Prostate gland (tissue), 2 donors: ENCODE results near the gene NOP16. TPM values are rescaled to one million over a fixed set of nuclear protein-coding genes. Genes with fewer than 3 reads are reported as not detected.

ENCODE experiments used
- DNase-seq: peaks from one replicate; pipeline ENCODE4 v3.0.0-alpha.2; 2019; ENCODE audit warnings: low spot score
- H3K27ac ChIP-seq, 2 donors: fragments of 200-600 bp; sonication (generic); 2 replicates each; pipeline ENCODE4 v1.5.1; 2017 to 2019
- H3K27me3 ChIP-seq: fragments of 200-600 bp; sonication (generic); replicated peaks from 2 replicates; pipeline ENCODE4 v1.5.1; 2019; ENCODE audit not compliant: insufficient read depth
- H3K36me3 ChIP-seq, 2 donors: fragments of 200-600 bp; sonication (generic); 1 replicate in 1 of 2; 2 replicates in 1 of 2; pipeline versions ENCODE4 v1.5.1 to v1.8.1; 2017 to 2019
- H3K4me1 ChIP-seq: fragments of 200-600 bp; sonication (generic); replicated peaks from 2 replicates; pipeline ENCODE4 v1.5.1; 2019
- H3K4me3 ChIP-seq, 2 donors: fragments of 200-600 bp; sonication (generic); 2 replicates each; pipeline ENCODE4 v1.5.1; 2017 to 2019
- H3K9me3 ChIP-seq: fragments of 200-600 bp; sonication (generic); 2 replicates; pipeline ENCODE4 v1.5.1; 2017
- CTCF ChIP-seq, 4 experiments: fragments of 200-600 bp in 2 of 4; fragments of 450-650 bp in 2 of 4; sonication (generic) in 2 of 4; IDR thresholded peaks; 1 replicate in 3 of 4; 2 replicates in 1 of 4; pipeline ENCODE4 v1.5.1; 2016 to 2019; ENCODE audit warnings: antibody characterized with exemption in 4 of 4, mild to moderate bottlenecking in 2 of 4, moderate library complexity in 2 of 4
- POLR2A ChIP-seq: fragments of 450-650 bp; IDR thresholded peaks from one replicate; pipeline ENCODE4 v1.6.1; 2016; ENCODE audit warnings: antibody characterized with exemption, mild to moderate bottlenecking
- POLR2AphosphoS5 ChIP-seq: sonication (generic); formaldehyde crosslinking; IDR thresholded peaks from one replicate; pipeline ENCODE4 v1.6.1; 2017; ENCODE audit warnings: antibody characterized with exemption
- WGBS: methylation state at CpG from one replicate; pipeline ENCODE4 v1.1.5; 2018; 5-methylcytosine and 5-hydroxymethylcytosine counted together
- intact Hi-C: fragments of 100-400 bp; cut with DNase I; formaldehyde crosslinking; loops from one replicate; pipeline ENCODE4 v1.14.2; 2022
- total RNA-seq, 2 donors: library from RNA; depleted of rRNA; stranded (reverse); fragments of >200 nt; gene quantifications; one replicate each; pipeline ENCODE4 v1.1.0, GENCODE V29; 2016

Gene NOP16
- total RNA-seq, 2 donors from 2014 or later = 10.8 to 11.6 TPM

- intact Hi-C loops = loop anchor here (5.0 to 10.0 kb wide), 3 partner anchors 122 to 229 kb away; partner anchors contain the start of genes RNF44 and TSPAN17
- no peak for DNase-seq
- 65% methylated on average over 13 of the region's 13 CpGs for WGBS
Measured at GRCh38 chr5:176415240-176415951, 27.0 kb upstream of the NOP16 start.

GRCh38 chr5:176414704-176415103 lies 26.3 kb upstream of the NOP16 start:
- Histone ChIP-seq H3K9me3 (no peaks in the 10 kb centered on the region), H3K27ac (no peak overlapping the region), H3K27me3 (no peaks in the 10 kb centered on the region), H3K36me3 (no peaks in the 10 kb centered on the region), H3K4me3 (no peak overlapping the region), H3K4me1 (no peaks in the 10 kb centered on the region)
- intact Hi-C loops = loop anchor here (5.0 to 10.0 kb wide), 3 partner anchors 123 to 230 kb away; partner anchors contain the start of genes RNF44 and TSPAN17
- whole genome bisulfite sequencing = 49% methylated on average over 3 of the region's 3 CpGs
- TF ChIP-seq CTCF (IDR thresholded peaks at IDR 0.05) (no peak), POLR2AphosphoS5 (no peak), POLR2A (no peak)
- no peak for DNase-seq

More at GRCh38 chr5:176415240-176415951, 27.0 kb upstream of the NOP16 start:
- H3K4me3 ChIP-seq = peak overlapping the region; percentile 92 to 98
- H3K27me3 ChIP-seq = no peaks in the 10 kb centered on the region
- H3K9me3 ChIP-seq = no peaks in the 10 kb centered on the region
- peak overlapping the region; percentile 83 to 85 for H3K27ac ChIP-seq
- H3K36me3 ChIP-seq = no peaks in the 10 kb centered on the region
- no peaks in the 10 kb centered on the region for H3K4me1 ChIP-seq
- TF ChIP-seq POLR2A (no peak), CTCF (IDR thresholded peaks at IDR 0.05) (no peak), POLR2AphosphoS5 (no peak)

GRCh38 chr5:176413709-176414191 lies 25.4 kb upstream of the NOP16 start:
- WGBS = 91% methylated on average over 7 of the region's 7 CpGs
- intact Hi-C loops = loop anchor here (10.0 kb wide), 2 partner anchors 161 to 231 kb away; partner anchors contain the start of gene TSPAN17
- DNase-seq = no peak
- Histone ChIP-seq H3K27ac (no peak overlapping the region), H3K36me3 (no peaks in the 10 kb centered on the region), H3K4me3 (no peak overlapping the region), H3K27me3 (no peaks in the 10 kb centered on the region), H3K9me3 (no peaks in the 10 kb centered on the region), H3K4me1 (no peaks in the 10 kb centered on the region)
- TF ChIP-seq POLR2AphosphoS5 (no peak), CTCF (IDR thresholded peaks at IDR 0.05) (no peak), POLR2A (no peak)

GRCh38 chr5:176413255-176413565 lies 24.8 kb upstream of the NOP16 start:
- no peak for DNase-seq
- no peak overlapping the region for H3K27ac ChIP-seq
- WGBS = 24% methylated on average over 2 of the region's 2 CpGs
- no peaks in the 10 kb centered on the region for H3K27me3 ChIP-seq
- H3K4me1 ChIP-seq = no peaks in the 10 kb centered on the region
- TF ChIP-seq POLR2AphosphoS5 (no peak), POLR2A (no peak), CTCF (IDR thresholded peaks at IDR 0.05) (no peak)
- H3K4me3 ChIP-seq = no peak overlapping the region
- intact Hi-C loops = loop anchor here (10.0 kb wide), 2 partner anchors 162 to 232 kb away; partner anchors contain the start of gene TSPAN17
- H3K9me3 ChIP-seq = no peaks in the 10 kb centered on the region
- no peaks in the 10 kb centered on the region for H3K36me3 ChIP-seq
